ENCODE measurements around the gene DYNLT5.

The DYNLT5 gene

DNA sequence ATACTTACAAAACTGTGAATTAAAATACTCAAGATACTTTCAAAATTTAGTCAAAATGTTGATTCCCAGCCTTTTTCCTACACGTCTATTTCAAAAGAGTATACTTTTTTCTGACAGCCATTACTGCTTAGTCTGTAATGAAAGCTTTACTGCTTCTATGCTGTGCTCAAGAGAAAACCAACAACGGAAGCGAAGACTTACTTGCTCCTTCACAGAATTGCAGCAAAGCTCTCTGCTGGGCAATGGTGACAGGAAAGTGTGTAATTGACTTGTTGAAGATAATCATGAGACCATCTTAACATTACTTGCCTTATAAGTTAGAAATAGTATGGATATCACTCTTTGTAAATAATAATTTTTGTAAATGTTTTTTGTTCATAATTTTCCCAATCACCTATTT, 1.7 kb upstream of the DYNLT5 start:
- no peaks in the 10 kb centered on the region for H4K20me1 ChIP-seq (ENCODE audit: insufficient read depth, low read length)
- no peaks in the 10 kb centered on the region for H3K79me2 ChIP-seq (ENCODE audit: insufficient read depth, low read length)
- H3K27ac ChIP-seq (ENCODE audit: low read depth, low read length, poor library complexity, severe bottlenecking) = no peak overlapping the region
- H3K9me3 ChIP-seq (ENCODE audit: low read length) = no peaks in the 10 kb centered on the region
- H3K4me2 ChIP-seq (ENCODE audit: low read length) = no peak overlapping the region
- no peaks in the 10 kb centered on the region for H3K27me3 ChIP-seq (ENCODE audit: insufficient read depth, low read length)
- no peak overlapping the region for H3K4me3 ChIP-seq (ENCODE audit: low read depth, low read length, poor library complexity, severe bottlenecking)
- no peak overlapping the region for H2AFZ ChIP-seq (ENCODE audit: low read length)
- H3K36me3 ChIP-seq (ENCODE audit: insufficient read depth, low read length) = no peaks in the 10 kb centered on the region
- no peaks in the 10 kb centered on the region for H3K4me1 ChIP-seq (ENCODE audit: insufficient read depth, low read length, severe bottlenecking)
- no peaks in the 10 kb centered on the region for H3K9me2 ChIP-seq (ENCODE audit: low read depth, low read length)
- TF ChIP-seq, protein P1, sequence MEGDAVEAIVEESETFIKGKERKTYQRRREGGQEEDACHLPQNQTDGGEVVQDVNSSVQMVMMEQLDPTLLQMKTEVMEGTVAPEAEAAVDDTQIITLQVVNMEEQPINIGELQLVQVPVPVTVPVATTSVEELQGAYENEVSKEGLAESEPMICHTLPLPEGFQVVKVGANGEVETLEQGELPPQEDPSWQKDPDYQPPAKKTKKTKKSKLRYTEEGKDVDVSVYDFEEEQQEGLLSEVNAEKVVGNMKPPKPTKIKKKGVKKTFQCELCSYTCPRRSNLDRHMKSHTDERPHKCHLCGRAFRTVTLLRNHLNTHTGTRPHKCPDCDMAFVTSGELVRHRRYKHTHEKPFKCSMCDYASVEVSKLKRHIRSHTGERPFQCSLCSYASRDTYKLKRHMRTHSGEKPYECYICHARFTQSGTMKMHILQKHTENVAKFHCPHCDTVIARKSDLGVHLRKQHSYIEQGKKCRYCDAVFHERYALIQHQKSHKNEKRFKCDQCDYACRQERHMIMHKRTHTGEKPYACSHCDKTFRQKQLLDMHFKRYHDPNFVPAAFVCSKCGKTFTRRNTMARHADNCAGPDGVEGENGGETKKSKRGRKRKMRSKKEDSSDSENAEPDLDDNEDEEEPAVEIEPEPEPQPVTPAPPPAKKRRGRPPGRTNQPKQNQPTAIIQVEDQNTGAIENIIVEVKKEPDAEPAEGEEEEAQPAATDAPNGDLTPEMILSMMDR (IDR thresholded peaks at IDR 0.05; ENCODE audit: low read length) = no peak
- TF ChIP-seq EZH2 (IDR thresholded peaks at IDR 0.05; ENCODE audit: borderline replicate concordance, low read length) = no peak
- H3K9ac ChIP-seq (ENCODE audit: low read length) = no peak overlapping the region
- H3F3A ChIP-seq (ENCODE audit: insufficient read depth, low read length) = no peaks in the 10 kb centered on the region

DNA sequence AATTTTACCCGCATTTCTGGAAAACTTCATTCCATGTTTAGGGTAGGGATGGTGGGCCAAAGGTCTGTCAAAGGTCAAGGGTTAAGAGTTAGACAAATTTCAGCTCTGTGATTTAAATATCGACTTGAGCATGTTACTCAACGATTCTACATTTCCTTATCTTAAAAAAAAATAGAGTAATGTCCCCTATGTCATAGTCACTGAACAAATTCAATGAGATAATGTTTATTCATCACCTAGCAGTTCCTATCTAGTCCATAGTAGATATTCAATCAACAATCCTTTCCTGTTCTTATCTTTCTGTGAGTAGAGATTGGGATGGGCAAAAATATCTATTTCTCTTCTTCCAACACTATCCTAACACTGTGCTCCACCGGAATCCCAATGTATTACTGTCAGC, 1.1 kb upstream of the DYNLT5 start:
- no peaks in the 10 kb centered on the region for H3K79me2 ChIP-seq (ENCODE audit: insufficient read depth, low read length)
- H3K4me1 ChIP-seq (ENCODE audit: insufficient read depth, low read length, severe bottlenecking) = no peaks in the 10 kb centered on the region
- no peak overlapping the region for H3K9ac ChIP-seq (ENCODE audit: low read length)
- no peak overlapping the region for H2AFZ ChIP-seq (ENCODE audit: low read length)
- no peak overlapping the region for H3K4me3 ChIP-seq (ENCODE audit: low read depth, low read length, poor library complexity, severe bottlenecking)
- TF ChIP-seq, protein P1 (IDR thresholded peaks at IDR 0.05; ENCODE audit: low read length) = no peak
- TF ChIP-seq EZH2 (IDR thresholded peaks at IDR 0.05; ENCODE audit: borderline replicate concordance, low read length) = no peak
- no peaks in the 10 kb centered on the region for H3K27me3 ChIP-seq (ENCODE audit: insufficient read depth, low read length)
- no peaks in the 10 kb centered on the region for H4K20me1 ChIP-seq (ENCODE audit: insufficient read depth, low read length)
- H3F3A ChIP-seq (ENCODE audit: insufficient read depth, low read length) = no peaks in the 10 kb centered on the region
- H3K9me2 ChIP-seq (ENCODE audit: low read depth, low read length) = no peaks in the 10 kb centered on the region
- no peaks in the 10 kb centered on the region for H3K36me3 ChIP-seq (ENCODE audit: insufficient read depth, low read length)
- no peak overlapping the region for H3K4me2 ChIP-seq (ENCODE audit: low read length)
- H3K9me3 ChIP-seq (ENCODE audit: low read length) = no peaks in the 10 kb centered on the region
- H3K27ac ChIP-seq (ENCODE audit: low read depth, low read length, poor library complexity, severe bottlenecking) = no peak overlapping the region

- Histone ChIP-seq H3K27ac (ENCODE audit: low read depth, low read length, poor library complexity, severe bottlenecking) (no peak overlapping the region), H3K9ac (ENCODE audit: low read length) (no peak overlapping the region), H3K9me2 (ENCODE audit: low read depth, low read length) (no peaks in the 10 kb centered on the region), H3K4me3 (ENCODE audit: low read depth, low read length, poor library complexity, severe bottlenecking) (no peak overlapping the region), H3K4me1 (ENCODE audit: insufficient read depth, low read length, severe bottlenecking) (peaks cover 4% of the 10 kb centered on the region), H3K27me3 (ENCODE audit: insufficient read depth, low read length) (no peaks in the 10 kb centered on the region), H3K79me2 (ENCODE audit: insufficient read depth, low read length) (no peaks in the 10 kb centered on the region), H3K9me3 (ENCODE audit: low read length) (no peaks in the 10 kb centered on the region), H3K4me2 (ENCODE audit: low read length) (no peak overlapping the region), H3K36me3 (ENCODE audit: insufficient read depth, low read length) (no peaks in the 10 kb centered on the region), H2AFZ (ENCODE audit: low read length) (no peak overlapping the region), H4K20me1 (ENCODE audit: insufficient read depth, low read length) (no peaks in the 10 kb centered on the region), H3F3A (ENCODE audit: insufficient read depth, low read length) (no peaks in the 10 kb centered on the region)
- TF ChIP-seq, protein P1 (IDR thresholded peaks at IDR 0.05; ENCODE audit: low read length) = no peak
- TF ChIP-seq EZH2 (IDR thresholded peaks at IDR 0.05; ENCODE audit: borderline replicate concordance, low read length) = no peak
Measured at GRCh38 chr1:66752671-66753371, 562 bp downstream of the DYNLT5 start.

All from OCI-LY1 (cell line).